ENCODE data around the gene GPR146. TPM values are rescaled to one million over a fixed set of nuclear protein-coding genes. Genes with fewer than 3 reads are reported as not detected.

Gene GPR146
- total RNA-seq, 1 experiment from 2014 or later: 2.9 TPM

DNA sequence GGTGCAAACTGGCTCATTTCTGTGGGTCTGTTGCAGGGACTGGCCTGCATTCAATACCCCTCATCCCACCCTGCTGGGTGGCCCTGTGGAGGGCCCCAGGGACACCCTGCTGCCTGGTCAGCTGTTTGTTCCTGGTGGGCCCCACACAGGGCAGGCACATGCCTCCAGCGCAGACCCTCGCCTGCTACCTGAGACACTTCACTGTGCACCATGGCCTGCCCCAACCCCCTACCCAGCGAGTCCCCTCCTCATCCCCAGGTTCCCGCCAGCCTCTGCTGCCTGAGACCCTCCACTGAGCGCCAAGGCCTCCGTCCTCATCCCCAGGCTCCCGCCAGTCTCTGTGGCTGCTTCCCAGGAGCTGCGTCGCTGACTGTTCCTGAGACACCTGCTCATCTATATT lies 16.8 kb downstream of the GPR146 start:
- Histone ChIP-seq H3K9me3 (ENCODE audit: control insufficient read depth, insufficient read depth, low read depth, low read length) (no peaks in the 10 kb centered on the region), H3K36me3 (ENCODE audit: control insufficient read depth, insufficient read depth, low read length) (no peaks in the 10 kb centered on the region), H3K4me3 (ENCODE audit: low read depth in 2 of 2, low read length in 2 of 2) (no peak overlapping the region), H3K27ac (ENCODE audit: low read length) (no peak overlapping the region), H3K4me1 (ENCODE audit: control insufficient read depth, insufficient read depth, low read length) (peaks cover 7% of the 10 kb centered on the region; the same call in 1 of the 2 replicates), H3K27me3 (ENCODE audit: control insufficient read depth, insufficient read depth, low read length) (no peaks in the 10 kb centered on the region)
- ChIA-PET POLR2A (no interaction called here), CTCF (no interaction called here)
- intact Hi-C loops (cut with micrococcal nuclease; ENCODE audit: unreplicated experiment): no loop called here
- in situ Hi-C loops (cut with HindIII; ENCODE audit: low pct_unique_long_range_greater_than_20kb, low sequenced_read_pairs): no loop called here
- DNase-seq (ENCODE audit: low read depth, low spot score) (no peak), ATAC-seq (no peak)
- BruUV-seq (replicated peaks): no TSS peak
- TF ChIP-seq, protein P1, sequence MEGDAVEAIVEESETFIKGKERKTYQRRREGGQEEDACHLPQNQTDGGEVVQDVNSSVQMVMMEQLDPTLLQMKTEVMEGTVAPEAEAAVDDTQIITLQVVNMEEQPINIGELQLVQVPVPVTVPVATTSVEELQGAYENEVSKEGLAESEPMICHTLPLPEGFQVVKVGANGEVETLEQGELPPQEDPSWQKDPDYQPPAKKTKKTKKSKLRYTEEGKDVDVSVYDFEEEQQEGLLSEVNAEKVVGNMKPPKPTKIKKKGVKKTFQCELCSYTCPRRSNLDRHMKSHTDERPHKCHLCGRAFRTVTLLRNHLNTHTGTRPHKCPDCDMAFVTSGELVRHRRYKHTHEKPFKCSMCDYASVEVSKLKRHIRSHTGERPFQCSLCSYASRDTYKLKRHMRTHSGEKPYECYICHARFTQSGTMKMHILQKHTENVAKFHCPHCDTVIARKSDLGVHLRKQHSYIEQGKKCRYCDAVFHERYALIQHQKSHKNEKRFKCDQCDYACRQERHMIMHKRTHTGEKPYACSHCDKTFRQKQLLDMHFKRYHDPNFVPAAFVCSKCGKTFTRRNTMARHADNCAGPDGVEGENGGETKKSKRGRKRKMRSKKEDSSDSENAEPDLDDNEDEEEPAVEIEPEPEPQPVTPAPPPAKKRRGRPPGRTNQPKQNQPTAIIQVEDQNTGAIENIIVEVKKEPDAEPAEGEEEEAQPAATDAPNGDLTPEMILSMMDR (IDR thresholded peaks at IDR 0.05): no peak

DNA sequence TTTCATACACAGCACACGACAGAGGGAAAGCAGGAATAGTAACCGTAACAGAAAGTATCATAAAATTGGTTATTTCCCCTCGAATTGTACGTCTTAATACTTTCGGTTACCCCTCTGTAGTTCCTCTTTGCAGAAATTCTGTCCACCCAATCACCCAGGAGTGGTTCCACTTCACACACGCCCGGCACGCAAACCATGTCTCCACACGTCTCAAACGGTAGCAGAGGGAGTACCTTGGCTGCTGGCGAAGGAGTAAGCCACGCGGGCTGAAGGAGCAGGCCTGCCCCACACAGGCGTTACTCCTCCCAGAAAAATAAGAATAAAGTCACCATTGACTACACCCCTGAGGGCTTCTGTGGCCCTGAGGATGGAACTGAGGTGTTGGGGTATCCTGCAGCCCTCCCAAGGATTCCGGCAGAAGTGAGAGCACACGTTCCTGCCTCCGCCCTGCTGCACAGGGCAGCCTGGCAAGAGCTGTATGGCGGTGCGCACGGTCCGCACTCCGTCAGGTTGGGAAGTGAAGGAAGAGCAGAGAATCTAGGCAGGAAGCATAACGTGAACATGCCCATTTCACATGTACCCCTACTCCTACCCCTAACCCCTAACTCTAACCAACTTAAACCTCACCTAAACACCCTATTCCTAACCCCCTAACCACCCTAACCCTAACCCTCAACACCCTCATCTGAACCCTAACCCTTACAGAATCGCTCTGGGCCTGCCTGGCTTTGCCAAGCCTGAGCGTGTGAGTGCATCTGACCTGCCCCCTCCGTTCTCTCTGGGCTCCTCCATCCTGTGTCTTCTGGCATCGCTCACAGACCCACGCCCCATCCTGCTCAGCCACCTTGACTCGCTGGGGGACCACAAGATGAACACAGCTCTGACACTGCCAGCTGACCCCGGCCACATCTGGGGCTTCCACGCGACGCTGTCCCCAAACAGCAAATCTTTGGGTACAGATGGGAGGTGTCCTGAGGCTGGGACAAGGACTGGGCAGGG lies 18.2 kb downstream of the GPR146 start:
- Histone ChIP-seq H3K27me3 (ENCODE audit: control insufficient read depth, insufficient read depth, low read length) (no peaks in the 10 kb centered on the region), H3K36me3 (ENCODE audit: control insufficient read depth, insufficient read depth, low read length) (no peaks in the 10 kb centered on the region), H3K9me3 (ENCODE audit: control insufficient read depth, insufficient read depth, low read depth, low read length) (no peaks in the 10 kb centered on the region), H3K27ac (ENCODE audit: low read length) (no peak overlapping the region), H3K4me1 (ENCODE audit: control insufficient read depth, insufficient read depth, low read length) (peaks cover 7% of the 10 kb centered on the region; the same call in 1 of the 2 replicates), H3K4me3 (ENCODE audit: low read depth in 2 of 2, low read length in 2 of 2) (no peak overlapping the region)
- no peak for TF ChIP-seq POLR2AphosphoS5 (IDR thresholded peaks at IDR 0.05; ENCODE audit: low read depth, low read length)
- no peak for TF ChIP-seq TCF7L2 (IDR thresholded peaks at IDR 0.05; ENCODE audit: low read depth, low read length)
- TF ChIP-seq, protein P1 (IDR thresholded peaks at IDR 0.05): no peak
- TF ChIP-seq, protein P2, sequence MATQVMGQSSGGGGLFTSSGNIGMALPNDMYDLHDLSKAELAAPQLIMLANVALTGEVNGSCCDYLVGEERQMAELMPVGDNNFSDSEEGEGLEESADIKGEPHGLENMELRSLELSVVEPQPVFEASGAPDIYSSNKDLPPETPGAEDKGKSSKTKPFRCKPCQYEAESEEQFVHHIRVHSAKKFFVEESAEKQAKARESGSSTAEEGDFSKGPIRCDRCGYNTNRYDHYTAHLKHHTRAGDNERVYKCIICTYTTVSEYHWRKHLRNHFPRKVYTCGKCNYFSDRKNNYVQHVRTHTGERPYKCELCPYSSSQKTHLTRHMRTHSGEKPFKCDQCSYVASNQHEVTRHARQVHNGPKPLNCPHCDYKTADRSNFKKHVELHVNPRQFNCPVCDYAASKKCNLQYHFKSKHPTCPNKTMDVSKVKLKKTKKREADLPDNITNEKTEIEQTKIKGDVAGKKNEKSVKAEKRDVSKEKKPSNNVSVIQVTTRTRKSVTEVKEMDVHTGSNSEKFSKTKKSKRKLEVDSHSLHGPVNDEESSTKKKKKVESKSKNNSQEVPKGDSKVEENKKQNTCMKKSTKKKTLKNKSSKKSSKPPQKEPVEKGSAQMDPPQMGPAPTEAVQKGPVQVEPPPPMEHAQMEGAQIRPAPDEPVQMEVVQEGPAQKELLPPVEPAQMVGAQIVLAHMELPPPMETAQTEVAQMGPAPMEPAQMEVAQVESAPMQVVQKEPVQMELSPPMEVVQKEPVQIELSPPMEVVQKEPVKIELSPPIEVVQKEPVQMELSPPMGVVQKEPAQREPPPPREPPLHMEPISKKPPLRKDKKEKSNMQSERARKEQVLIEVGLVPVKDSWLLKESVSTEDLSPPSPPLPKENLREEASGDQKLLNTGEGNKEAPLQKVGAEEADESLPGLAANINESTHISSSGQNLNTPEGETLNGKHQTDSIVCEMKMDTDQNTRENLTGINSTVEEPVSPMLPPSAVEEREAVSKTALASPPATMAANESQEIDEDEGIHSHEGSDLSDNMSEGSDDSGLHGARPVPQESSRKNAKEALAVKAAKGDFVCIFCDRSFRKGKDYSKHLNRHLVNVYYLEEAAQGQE (IDR thresholded peaks at IDR 0.05; ENCODE audit: insufficient read depth in 1 of 2, low read depth in 2 of 2, low read length in 1 of 2): no peak
- no peak for TF ChIP-seq SIN3A (IDR thresholded peaks at IDR 0.05; ENCODE audit: borderline replicate concordance, insufficient read depth, low read depth, low read length)
- DNase-seq (ENCODE audit: low read depth, low spot score): no peak
- no peak for ATAC-seq
- CTCF ChIA-PET: no interaction called here
- POLR2A ChIA-PET: no interaction called here
- intact Hi-C loops (cut with micrococcal nuclease; ENCODE audit: unreplicated experiment): no loop called here
- BruUV-seq (replicated peaks): no TSS peak
- in situ Hi-C loops (cut with HindIII; ENCODE audit: low pct_unique_long_range_greater_than_20kb, low sequenced_read_pairs): no loop called here

Measured in Panc1 (cell line).